HG03442 (cell line): ENCODE results near the gene OXTR.

Experiments
- ATAC-seq: cut with Tn5 transposase; IDR thresholded peaks from one replicate; pipeline ENCODE4 v1.9.1; 2021; ENCODE audit warnings: mild to moderate bottlenecking, moderate library complexity; ENCODE audit not compliant: unreplicated experiment

OXTR gene

DNA sequence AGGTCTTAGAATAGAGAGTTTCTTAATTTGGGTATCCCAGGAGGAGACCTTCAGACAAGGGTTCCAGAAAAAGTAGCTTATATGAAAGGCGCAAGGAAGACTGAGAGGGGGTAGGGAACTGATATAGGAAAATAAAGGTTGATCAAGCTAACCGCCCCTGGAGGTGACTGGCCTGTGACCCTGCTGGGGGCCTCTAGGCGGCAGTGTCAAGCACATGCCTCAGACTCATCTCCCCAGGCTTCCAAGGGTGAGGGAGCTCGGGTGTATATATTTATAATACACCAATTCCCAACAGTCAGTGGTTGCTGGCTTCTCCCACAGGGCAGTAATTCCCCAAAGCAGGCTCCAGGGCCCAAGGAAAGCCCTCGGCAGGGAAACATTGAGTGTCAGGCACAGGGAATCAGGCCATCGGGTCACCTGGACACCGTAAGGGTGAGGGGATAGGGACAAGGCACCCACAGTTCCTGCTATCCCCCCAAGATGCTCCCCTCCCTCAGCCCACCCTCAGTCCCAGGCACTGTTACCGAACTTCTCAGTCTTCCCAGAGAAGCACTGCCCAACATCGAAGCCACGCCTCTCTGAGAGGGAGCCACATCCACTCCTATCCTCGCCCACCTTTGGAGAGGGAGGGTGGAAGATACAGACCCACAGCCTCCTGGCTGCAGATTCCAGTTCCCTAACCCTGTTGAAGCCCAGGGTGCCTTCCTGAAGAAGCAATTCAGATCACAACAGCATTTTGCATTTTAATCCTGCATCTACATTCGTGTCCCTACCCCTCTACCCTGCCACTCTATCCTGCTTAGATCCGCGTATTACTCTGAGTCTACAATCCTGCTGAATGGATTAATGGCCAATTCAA, 55.3 kb downstream of the OXTR start:
- ATAC-seq = peak; percentile 77

DNA sequence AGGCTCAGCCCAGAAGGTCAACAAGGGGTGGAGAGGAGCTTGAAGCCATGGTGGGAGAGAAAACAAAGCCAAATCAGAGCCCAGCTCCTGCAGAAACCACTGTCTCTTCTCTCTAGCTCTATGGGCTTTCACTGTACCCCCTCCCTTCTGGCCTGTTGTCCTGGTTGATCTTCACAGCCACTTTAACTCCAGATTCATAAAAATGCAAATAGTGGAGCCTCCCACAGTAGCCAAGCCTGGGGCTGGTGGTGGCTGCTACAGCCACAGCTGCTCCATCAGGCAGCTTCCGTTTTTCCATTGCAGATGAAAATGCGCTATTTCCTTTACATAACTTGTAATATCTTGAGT, 56.5 kb downstream of the OXTR start:
- no peak for ATAC-seq

DNA sequence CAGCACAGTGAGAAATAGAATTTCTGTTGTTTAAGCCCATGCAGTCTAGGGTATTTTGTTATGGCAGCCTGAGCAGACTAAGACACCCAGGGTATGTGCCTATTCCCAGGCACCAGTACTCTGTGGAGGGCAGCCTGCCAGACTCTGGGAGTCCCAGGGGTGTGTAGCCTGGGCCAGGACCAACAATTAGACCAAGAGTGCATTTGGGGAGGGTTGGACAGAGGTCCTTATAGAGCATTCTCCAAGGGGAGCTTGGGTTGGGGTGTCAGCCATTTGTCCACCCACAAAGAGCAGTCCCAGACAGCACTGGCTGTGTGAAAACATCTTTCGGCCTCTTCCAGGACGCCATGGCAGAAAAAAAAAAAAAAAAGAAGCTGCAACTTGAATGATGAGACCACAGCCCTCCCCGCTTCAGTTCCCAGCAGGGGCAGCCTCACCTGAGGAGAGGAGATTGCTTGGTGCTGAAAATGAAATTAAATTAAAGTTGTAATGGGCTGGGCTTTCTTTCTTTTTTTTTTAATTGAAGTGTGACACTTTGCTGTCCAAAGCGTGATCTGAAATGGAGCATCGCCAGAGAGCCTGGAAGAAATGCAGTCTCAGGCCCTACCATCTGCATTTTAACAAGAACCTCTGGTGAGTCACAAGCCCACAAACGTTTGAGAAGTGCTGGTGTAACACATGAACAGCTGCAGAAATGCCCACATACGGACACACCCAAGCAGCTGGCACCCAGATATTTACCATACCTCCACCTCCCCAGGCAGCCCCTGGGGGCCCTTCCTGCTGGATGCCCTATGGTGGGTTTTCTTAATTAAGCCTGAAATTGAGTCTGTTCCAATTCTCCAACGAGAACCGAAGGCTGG, 57.1 kb downstream of the OXTR start:
- ATAC-seq = no peak

DNA sequence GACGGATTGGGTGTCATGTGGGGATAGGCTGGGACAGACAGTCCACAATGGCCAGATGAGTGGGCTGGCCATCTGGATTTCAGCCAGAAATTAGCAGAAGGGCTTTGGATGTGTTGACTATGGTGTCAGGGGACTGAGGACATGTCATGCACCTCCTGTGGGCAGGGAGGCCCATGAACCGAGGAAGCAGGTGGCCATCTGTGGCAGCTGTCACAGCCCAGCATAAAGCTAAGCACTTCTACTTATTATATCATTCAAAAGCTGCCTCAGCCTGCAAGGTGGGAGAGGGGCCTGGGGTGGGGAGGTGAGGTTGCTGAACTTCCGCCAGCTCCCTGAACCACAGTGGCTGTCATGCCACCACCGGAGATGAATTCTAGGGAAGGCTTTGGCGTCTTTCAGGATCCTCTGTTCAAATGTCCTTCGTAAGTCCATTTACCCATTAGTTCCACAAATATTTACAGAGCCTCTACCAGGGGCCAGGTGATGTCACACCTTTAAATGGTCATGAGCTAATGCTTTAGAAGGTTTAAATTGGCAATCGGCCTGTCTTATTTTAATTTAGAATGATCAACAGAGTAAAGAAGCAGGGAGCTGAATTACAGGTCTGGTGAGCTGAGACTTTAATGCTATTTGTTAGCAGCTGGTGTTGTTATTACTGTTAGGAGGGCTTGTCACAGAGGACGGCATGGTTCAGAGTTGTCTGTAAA, 59.5 kb downstream of the OXTR start:
- no peak for ATAC-seq

DNA sequence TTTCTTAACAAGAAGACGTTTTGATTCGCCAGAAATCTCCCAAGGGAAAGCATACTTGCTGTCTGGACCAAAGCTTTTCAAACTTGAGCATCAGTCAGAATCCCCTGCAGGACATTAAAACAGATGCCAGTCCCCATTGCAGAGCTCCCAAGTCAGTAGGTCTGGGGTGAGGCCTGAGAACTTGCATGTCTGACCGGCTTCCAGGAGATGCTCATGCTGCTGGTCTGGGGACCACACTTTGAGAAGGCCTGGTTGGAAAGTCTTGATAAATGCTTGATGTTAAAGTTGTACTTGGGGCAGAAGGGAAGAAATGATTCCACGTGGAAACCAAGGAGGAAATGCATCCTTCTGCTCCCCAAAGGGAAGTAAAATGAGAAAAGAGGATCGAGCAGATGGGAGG, 60.1 kb downstream of the OXTR start:
- ATAC-seq = no peak

DNA sequence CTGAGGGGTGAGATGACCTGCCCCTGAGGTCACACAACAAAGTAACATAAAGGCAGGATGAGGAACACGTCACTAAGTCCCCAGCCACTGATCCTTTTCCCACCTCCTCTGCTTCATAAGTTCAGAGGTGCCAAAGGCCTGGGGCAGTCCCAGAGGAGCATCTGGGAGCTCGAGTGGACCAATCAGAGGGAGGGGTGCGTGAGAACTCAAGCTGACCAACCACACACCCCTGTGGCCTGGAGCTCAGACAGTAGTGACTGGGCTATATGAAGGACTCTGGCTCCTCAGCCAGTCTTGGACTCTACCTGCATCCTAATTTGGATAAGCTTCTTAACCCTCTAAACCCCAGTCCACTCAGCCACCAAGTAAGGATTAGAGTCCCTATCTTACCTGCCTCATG, 63.8 kb downstream of the OXTR start:
- no peak for ATAC-seq

DNA sequence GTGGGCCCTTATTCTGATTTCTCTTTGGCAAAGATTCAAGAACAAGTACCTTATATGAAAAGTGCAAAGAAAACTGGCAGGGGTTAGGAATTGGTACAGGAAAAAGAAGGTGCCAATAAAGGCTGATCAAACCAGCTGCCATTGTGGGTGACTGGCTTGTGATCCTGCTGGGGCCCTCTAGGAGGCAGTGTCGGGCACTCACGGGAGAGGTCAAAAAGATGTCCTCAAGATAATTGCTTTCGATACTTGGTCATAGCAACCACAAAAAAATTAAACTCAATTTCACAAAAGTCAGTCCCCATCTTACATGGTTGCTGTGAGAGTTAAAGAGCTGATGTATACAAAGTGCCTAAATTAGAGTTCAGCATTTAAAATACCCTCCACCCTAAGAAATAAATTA, 66.9 kb downstream of the OXTR start:
- ATAC-seq = no peak
